WTC11 (cell line): ENCODE data around the gene IL23R.

ENCODE experiments used
- CREB1 ChIP-seq: sonication (generic); formaldehyde crosslinking; IDR thresholded peaks from 2 replicates; pipeline ENCODE4 v1.8.0; 2023; ENCODE audit warnings: mild to moderate bottlenecking, missing genetic modification reagents
- ELF4 ChIP-seq: sonication (generic); formaldehyde crosslinking; IDR thresholded peaks from 2 replicates; pipeline ENCODE4 v1.8.1; 2022; ENCODE audit warnings: low read depth, mild to moderate bottlenecking, moderate library complexity, missing genetic modification reagents
- NFYB ChIP-seq: sonication (generic); formaldehyde crosslinking; conservative IDR thresholded peaks from 2 replicates; pipeline ENCODE4 v1.8.0; 2022; ENCODE audit warnings: low read depth, missing genetic modification reagents
- SP1 ChIP-seq: sonication (generic); formaldehyde crosslinking; conservative IDR thresholded peaks from 2 replicates; pipeline ENCODE4 v1.8.1; 2022; ENCODE audit warnings: missing genetic modification reagents
- ZBTB21 ChIP-seq: sonication (generic); formaldehyde crosslinking; IDR thresholded peaks from 2 replicates; pipeline ENCODE4 v1.8.1; 2023; ENCODE audit warnings: mild to moderate bottlenecking, missing genetic modification reagents, borderline replicate concordance
- TF ChIP-seq, protein P1 (sequence below): fragments of 200-600 bp; IDR thresholded peaks from 2 replicates; pipeline ENCODE4 v1.8.0; 2022; ENCODE audit warnings: antibody characterized with exemption
- TF ChIP-seq, protein P2 (sequence below): sonication (generic); formaldehyde crosslinking; IDR thresholded peaks from 2 replicates; pipeline ENCODE4 v1.8.1; 2022; ENCODE audit warnings: low read depth, mild to moderate bottlenecking, moderate library complexity, missing genetic modification reagents, borderline replicate concordance
- TF ChIP-seq, protein P3 (sequence below): sonication (generic); formaldehyde crosslinking; IDR thresholded peaks from 2 replicates; pipeline ENCODE4 v1.8.0; 2022; ENCODE audit warnings: mild to moderate bottlenecking, missing genetic modification reagents

DNA sequence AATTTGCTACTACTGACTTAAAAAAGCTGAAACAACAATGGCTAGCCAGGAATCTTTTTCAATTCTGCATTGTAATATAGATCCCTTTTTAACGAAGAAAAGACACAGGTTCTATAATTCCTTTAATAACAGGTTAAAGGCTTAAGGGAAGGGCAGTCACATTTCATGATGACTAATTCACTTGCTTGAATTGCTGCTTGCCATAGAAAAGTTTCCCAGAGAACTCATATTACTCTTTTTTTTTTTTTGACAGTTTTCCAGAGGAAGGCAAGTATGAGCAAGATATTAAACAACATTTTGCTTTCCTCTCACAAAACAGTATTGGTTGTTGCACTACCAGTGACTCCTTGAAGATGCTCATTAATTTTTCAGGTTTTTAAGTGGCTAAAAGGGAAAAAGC is 60.9 kb downstream of the IL23R start:
- TF ChIP-seq, protein P1, sequence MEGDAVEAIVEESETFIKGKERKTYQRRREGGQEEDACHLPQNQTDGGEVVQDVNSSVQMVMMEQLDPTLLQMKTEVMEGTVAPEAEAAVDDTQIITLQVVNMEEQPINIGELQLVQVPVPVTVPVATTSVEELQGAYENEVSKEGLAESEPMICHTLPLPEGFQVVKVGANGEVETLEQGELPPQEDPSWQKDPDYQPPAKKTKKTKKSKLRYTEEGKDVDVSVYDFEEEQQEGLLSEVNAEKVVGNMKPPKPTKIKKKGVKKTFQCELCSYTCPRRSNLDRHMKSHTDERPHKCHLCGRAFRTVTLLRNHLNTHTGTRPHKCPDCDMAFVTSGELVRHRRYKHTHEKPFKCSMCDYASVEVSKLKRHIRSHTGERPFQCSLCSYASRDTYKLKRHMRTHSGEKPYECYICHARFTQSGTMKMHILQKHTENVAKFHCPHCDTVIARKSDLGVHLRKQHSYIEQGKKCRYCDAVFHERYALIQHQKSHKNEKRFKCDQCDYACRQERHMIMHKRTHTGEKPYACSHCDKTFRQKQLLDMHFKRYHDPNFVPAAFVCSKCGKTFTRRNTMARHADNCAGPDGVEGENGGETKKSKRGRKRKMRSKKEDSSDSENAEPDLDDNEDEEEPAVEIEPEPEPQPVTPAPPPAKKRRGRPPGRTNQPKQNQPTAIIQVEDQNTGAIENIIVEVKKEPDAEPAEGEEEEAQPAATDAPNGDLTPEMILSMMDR = no peak
- TF ChIP-seq ELF4 (CRISPR knock-in tag) (no peak), SP1 (CRISPR knock-in tag) (no peak), ZBTB21 (no peak), CREB1 (CRISPR knock-in tag) (no peak), NFYB (CRISPR knock-in tag) (no peak)
- TF ChIP-seq, protein P2, sequence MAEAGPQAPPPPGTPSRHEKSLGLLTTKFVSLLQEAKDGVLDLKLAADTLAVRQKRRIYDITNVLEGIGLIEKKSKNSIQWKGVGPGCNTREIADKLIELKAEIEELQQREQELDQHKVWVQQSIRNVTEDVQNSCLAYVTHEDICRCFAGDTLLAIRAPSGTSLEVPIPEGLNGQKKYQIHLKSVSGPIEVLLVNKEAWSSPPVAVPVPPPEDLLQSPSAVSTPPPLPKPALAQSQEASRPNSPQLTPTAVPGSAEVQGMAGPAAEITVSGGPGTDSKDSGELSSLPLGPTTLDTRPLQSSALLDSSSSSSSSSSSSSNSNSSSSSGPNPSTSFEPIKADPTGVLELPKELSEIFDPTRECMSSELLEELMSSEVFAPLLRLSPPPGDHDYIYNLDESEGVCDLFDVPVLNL (CRISPR knock-in tag) = no peak
- TF ChIP-seq, protein P3, sequence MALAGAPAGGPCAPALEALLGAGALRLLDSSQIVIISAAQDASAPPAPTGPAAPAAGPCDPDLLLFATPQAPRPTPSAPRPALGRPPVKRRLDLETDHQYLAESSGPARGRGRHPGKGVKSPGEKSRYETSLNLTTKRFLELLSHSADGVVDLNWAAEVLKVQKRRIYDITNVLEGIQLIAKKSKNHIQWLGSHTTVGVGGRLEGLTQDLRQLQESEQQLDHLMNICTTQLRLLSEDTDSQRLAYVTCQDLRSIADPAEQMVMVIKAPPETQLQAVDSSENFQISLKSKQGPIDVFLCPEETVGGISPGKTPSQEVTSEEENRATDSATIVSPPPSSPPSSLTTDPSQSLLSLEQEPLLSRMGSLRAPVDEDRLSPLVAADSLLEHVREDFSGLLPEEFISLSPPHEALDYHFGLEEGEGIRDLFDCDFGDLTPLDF (CRISPR knock-in tag) = no peak
